HG03280 (cell line): ENCODE results near the gene MRPL18.

Experiments
- ATAC-seq: cut with Tn5 transposase; IDR thresholded peaks from one replicate; pipeline ENCODE4 v1.9.1; 2021; ENCODE audit warnings: mild to moderate bottlenecking, moderate library complexity; ENCODE audit not compliant: unreplicated experiment

The MRPL18 gene

DNA sequence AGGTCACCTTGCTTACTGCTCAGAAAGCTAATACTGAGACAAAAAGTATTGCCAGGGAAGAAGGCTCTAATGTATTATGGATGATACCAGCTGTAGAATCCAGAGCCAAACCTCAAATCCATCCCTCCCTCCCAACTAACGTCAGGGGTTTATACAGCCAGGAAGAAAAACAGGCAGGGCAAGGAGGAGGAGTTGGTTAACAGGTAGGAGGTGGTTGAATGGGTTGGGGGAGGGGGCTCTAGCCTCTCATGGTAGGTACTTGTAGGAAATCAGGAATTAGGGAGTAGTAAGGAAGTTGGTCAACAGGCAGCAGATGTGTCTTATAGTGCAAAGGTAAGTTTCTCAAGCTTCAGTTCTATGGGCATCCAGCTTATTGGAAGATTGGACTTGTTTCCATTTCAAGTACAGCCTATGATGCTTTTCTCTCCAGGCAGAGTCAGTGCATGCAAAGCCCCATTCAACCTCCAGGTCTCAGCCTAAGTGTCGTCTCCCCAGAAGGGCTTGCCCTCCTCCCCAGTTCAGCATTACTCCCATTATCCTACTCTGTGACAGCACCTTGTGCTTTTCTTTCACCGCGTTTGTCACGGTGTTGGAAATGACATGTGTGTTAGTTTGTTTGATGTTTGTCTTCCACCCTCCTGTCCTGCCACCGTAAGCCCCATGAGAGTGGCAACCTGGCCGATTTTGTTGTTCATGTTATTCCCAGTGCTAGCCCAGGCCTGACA lies 47.9 kb downstream of the MRPL18 start:
- no peak for ATAC-seq

GRCh38 chr6:159842035-159842434 lies 51.8 kb downstream of the MRPL18 start:
- ATAC-seq = no peak

GRCh38 chr6:159844737-159845645 lies 54.7 kb downstream of the MRPL18 start:
- no peak for ATAC-seq
